PC-9 (cell line): Measurements from ENCODE around the gene GDE1.

ENCODE experiments used
- EZH2 ChIP-seq: fragments of 200-600 bp; sonication (generic); IDR thresholded peaks from 2 replicates; pipeline ENCODE4 v1.8.0; 2017; ENCODE audit warnings: antibody characterized with exemption, low read depth
- TF ChIP-seq, protein P1 (sequence below): fragments of 200-600 bp; sonication (generic); conservative IDR thresholded peaks from 2 replicates; pipeline ENCODE4 v1.6.1; 2017; ENCODE audit warnings: mixed run types, antibody characterized with exemption, mild to moderate bottlenecking, moderate library complexity

GRCh38 chr16:19527161-19527560 lies 5.3 kb upstream of the GDE1 start:
- TF ChIP-seq, protein P1, sequence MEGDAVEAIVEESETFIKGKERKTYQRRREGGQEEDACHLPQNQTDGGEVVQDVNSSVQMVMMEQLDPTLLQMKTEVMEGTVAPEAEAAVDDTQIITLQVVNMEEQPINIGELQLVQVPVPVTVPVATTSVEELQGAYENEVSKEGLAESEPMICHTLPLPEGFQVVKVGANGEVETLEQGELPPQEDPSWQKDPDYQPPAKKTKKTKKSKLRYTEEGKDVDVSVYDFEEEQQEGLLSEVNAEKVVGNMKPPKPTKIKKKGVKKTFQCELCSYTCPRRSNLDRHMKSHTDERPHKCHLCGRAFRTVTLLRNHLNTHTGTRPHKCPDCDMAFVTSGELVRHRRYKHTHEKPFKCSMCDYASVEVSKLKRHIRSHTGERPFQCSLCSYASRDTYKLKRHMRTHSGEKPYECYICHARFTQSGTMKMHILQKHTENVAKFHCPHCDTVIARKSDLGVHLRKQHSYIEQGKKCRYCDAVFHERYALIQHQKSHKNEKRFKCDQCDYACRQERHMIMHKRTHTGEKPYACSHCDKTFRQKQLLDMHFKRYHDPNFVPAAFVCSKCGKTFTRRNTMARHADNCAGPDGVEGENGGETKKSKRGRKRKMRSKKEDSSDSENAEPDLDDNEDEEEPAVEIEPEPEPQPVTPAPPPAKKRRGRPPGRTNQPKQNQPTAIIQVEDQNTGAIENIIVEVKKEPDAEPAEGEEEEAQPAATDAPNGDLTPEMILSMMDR = no peak
- TF ChIP-seq EZH2 = no peak
